NCI-H1930 (cell line): ENCODE data around the gene OSBPL2.

Source experiments
- DNase-seq, 2 experiments: peaks; one replicate each; lab custom pipeline; 2025; lab: John Stamatoyannopoulos, UW

OSBPL2 gene

GRCh38 chr20:62258499-62259293 is 20.4 kb downstream of the OSBPL2 start:
- DNase-seq = no peak

- no peak for DNase-seq
Observed at GRCh38 chr20:62259294-62259565, 20.9 kb downstream of the OSBPL2 start.

GRCh38 chr20:62262064-62262463 is 23.7 kb downstream of the OSBPL2 start:
- DNase-seq = no peak

DNA sequence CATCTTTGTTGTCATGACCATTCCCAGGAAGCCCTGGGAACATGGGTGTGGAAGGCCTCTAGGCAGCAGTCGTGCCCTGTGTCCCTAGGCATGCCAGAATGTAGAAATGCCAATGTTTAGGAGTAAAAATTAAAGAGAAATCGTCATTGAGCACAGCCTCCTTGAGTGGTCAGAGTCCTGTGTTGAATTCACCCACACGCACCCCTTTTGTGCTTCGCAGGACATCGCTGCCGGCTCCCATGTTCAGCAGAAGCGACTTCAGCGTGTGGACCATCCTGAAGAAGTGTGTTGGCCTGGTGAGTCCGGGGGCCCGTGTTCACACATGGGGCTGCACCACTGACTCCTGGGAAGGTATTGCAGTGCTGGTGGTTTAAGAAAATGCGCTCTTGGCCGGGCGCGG is 25.1 kb downstream of the OSBPL2 start:
- no peak for DNase-seq

- DNase-seq = no peak
Observed at GRCh38 chr20:62265365-62265764, 27.0 kb downstream of the OSBPL2 start.

- DNase-seq = no peak
Observed at GRCh38 chr20:62266340-62266739, 28.0 kb downstream of the OSBPL2 start.

DNA sequence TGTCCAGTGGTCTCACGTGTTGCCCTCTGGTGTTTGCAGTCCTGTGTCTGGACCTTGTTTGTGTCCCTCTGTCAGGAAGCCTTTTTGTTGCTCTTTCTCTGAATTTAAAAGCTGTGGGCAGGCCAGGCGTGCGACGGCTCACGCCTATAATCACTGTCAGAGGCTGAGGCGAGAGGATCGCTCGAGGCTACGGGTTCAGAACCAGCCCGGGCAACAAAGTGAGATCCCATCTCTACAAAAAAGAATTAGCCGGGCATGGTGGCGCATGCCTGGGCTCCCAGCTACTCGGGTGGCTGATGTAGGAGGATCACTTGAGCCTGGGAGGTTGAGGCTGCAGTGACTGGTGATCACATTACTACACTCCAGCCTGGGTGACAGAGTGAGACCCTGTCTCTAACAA is 28.5 kb downstream of the OSBPL2 start:
- DNase-seq = no peak

DNA sequence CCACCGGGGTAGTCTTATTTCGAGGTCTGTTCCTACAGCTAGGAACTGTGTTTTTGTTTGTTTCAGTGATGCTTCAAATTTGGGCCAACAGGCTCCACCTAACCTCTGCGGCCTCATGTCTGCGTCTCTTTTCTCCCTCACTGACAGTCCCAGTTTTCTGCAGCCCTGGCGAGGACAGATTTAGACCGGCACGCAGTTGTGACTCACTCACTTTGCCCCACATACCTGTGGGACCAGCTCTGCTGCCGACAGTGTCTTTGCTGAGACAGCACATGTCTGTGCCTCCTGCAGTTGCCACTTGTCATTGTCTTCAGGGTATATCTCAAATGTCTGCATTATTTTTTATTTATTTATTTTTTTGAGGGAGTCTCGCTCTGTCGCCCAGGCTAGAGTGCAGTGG is 29.2 kb downstream of the OSBPL2 start:
- no peak for DNase-seq

- no peak for DNase-seq
Observed at GRCh38 chr20:62268228-62268900, 30.0 kb downstream of the OSBPL2 start.

GRCh38 chr20:62269378-62269777 is 31.1 kb downstream of the OSBPL2 start:
- no peak for DNase-seq

DNA sequence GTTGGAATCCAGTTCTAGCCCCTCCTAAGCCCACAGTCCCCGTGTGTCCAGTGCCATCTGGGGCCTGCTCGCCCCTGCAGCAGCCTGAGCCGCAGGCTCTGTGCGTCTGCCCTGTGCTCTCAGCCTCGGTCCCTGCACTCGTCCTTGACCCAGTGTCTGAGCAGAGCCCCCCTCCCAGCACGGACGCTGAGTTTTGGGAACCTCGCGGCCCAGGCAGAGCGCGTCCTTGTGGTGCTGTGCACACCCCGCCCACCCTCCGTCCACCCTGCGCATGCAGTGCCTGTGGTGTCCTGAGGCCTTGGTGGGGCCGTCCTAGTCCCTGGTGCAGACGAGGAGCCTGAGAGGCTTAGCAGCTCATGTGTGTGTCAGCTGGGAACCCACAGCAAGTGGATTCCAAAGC is 31.6 kb downstream of the OSBPL2 start:
- DNase-seq = no peak

GRCh38 chr20:62272200-62272599 is 33.9 kb downstream of the OSBPL2 start:
- DNase-seq = no peak

- DNase-seq = no peak
Observed at GRCh38 chr20:62273416-62273815, 35.1 kb downstream of the OSBPL2 start.

DNA sequence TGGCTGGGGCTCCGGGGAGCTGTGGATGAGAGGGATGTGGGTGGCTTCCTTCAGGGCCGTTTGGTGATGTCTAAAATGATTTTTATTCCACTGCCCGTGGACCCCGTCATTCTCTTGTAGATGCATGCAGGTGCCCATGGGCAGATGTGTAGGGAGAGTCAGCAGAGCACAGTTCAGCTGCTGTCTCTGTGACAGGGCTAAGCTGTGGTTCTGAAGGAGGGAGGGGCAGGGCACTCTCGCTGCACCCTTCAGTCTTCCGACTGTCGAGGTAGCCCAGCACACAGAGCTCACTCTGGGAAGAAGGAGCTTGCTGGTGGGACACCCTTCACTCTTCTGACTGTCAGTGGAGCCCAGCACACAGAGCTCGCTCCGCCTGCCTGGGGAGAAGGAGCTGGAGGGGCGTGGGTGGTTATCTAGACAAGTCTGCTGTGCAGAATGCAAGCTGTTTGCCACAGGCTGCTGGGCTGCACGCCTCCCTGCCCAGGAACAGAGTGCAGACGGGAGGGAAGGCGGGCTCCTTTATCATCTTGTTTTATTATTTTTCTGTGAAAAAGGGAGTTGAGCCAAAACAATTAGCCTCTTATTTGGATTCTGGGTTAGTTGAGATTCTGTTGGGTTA is 36.1 kb downstream of the OSBPL2 start:
- DNase-seq = no peak

GRCh38 chr20:62275219-62275618 is 36.9 kb downstream of the OSBPL2 start:
- DNase-seq = no peak

DNA sequence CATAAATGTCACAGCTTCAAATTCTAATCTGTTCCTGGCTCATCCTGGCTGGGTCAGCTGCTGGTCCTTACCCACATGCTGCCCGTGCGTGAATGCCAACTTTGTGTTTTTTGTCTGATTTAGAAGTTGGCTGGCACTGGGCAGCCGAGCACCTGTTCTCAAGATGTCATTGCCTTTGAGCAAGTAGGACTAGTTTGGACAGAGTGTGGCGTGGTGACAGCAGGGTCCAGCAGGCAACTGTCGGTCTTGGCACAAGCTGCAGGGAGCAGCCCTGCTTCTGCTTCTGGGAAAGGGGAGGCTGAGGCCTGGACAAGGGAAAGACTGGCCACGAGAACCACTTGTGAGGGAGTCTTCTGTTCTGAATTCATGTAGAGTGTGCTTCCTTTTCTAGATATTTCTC is 38.1 kb downstream of the OSBPL2 start:
- no peak for DNase-seq

GRCh38 chr20:62277253-62277652 is 38.9 kb downstream of the OSBPL2 start:
- DNase-seq = no peak

DNA sequence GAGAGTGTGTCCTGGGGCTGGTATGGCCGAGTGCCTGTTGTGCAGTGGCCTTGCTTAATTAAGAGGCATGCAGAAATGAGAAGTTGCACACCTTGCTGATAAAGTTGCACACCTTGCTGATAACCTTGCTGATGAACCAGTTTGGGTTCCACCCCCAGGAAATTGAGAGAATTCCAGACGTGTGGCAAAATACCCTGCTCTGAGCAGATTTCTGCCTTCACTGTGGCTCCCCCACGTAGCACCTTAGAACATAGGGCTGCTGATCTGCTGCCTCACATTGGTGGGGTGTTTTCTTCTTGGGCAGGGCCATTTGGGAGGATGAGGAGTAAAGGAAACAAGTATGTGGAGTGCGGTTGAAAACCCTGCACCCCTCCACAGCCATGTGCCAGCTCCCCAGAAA is 42.0 kb downstream of the OSBPL2 start:
- no peak for DNase-seq

GRCh38 chr20:62281161-62281933 is 43.0 kb downstream of the OSBPL2 start:
- no peak for DNase-seq

- no peak for DNase-seq
Observed at GRCh38 chr20:62282103-62282502, 43.8 kb downstream of the OSBPL2 start.

DNA sequence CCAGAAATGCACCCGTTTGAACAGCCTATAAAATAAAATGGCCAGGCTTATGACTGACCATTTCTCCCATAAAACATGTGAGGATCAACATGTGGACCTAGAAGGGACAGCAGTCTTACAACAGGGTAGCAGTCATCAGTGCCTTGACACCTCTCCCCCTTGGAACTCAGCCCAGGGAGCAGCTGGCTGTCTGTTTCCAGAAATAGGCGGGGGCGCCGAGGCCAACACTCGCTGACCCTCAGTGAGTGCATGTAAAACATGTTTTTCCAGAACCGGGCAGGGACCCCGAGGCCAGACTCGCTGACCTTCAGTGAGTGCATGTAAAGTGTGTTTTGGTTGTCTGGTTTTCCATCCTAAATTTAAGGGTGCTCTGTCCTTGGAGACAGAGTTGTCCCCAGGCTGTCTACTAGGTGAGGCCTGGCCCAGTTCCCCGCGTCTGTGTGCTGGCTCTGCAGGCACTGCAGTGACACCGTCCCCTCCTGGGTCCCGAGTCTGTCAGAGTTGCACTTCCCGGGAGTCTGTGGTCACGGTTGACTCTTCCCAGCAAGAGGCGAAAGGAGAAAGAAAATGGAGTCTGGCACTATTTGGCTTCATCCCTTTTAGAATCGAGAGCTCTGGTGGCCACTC is 44.7 kb downstream of the OSBPL2 start:
- DNase-seq = no peak

GRCh38 chr20:62284448-62284847 is 46.1 kb downstream of the OSBPL2 start:
- DNase-seq = no peak
